Ishikawa (cell line): ENCODE results near the gene APOBEC3A.

Experiments
- EGR1 ChIP-seq: IDR thresholded peaks from 2 replicates; pipeline ENCODE4 v1.6.1; 2012
- FOXM1 ChIP-seq: IDR thresholded peaks from 2 replicates; pipeline ENCODE4 v1.6.1; 2012; ENCODE audit warnings: low read depth, borderline replicate concordance
- MAX ChIP-seq: IDR thresholded peaks from 2 replicates; pipeline ENCODE4 v1.6.1; 2012
- RAD21 ChIP-seq: IDR thresholded peaks from 2 replicates; pipeline ENCODE4 v1.6.1; 2012; ENCODE audit warnings: low read depth
- REST ChIP-seq: IDR thresholded peaks from 2 replicates; pipeline ENCODE4 v1.6.1; 2012; ENCODE audit warnings: low read depth, mild to moderate bottlenecking
- TCF12 ChIP-seq: IDR thresholded peaks from 2 replicates; pipeline ENCODE4 v1.6.1; 2012; ENCODE audit warnings: low read depth

DNA sequence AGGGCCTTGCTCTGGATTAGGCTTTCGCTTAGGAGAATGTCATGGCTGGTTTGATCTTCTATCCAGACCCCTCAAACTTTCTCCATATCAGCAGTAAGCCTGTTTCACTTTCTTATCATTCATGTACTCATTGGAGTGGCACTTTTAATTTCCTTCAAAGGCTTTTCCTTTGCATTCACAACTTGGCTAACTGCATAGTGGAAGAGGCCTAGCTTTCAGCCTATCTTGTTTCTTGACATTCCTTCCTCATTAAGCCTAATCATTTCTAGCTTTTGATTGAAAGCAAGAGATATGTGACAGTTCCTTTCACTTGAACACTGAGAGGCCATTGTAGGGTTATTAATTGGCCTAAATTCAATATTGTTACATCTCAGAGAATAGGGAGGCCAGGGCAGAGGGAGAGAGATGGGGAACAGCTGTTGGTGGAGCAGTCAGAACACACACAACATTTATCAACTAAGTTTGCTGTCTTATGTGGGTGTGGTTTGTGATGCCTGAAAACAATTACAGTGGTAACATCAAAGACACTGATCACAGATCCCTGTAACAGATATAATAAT is 37.7 kb upstream of the APOBEC3A start:
- TF ChIP-seq EGR1 (no peak), MAX (no peak), REST (no peak), TCF12 (no peak), RAD21 (no peak), FOXM1 (no peak)
